ENCODE results near the gene CD300A.

GRCh38 chr17:74460996-74461395, 5.4 kb upstream of the CD300A start:
- no peak for TF ChIP-seq POLR2A (IDR thresholded peaks at IDR 0.05; ENCODE audit: borderline replicate concordance, extremely low read depth, insufficient read depth, insufficient read length)
- TF ChIP-seq, protein P1, sequence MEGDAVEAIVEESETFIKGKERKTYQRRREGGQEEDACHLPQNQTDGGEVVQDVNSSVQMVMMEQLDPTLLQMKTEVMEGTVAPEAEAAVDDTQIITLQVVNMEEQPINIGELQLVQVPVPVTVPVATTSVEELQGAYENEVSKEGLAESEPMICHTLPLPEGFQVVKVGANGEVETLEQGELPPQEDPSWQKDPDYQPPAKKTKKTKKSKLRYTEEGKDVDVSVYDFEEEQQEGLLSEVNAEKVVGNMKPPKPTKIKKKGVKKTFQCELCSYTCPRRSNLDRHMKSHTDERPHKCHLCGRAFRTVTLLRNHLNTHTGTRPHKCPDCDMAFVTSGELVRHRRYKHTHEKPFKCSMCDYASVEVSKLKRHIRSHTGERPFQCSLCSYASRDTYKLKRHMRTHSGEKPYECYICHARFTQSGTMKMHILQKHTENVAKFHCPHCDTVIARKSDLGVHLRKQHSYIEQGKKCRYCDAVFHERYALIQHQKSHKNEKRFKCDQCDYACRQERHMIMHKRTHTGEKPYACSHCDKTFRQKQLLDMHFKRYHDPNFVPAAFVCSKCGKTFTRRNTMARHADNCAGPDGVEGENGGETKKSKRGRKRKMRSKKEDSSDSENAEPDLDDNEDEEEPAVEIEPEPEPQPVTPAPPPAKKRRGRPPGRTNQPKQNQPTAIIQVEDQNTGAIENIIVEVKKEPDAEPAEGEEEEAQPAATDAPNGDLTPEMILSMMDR (IDR thresholded peaks at IDR 0.05 in 2 of 3, conservative IDR thresholded peaks at IDR 0.05 in 1 of 3; ENCODE audit: borderline replicate concordance in 1 of 3, insufficient read depth in 1 of 3, low read depth in 2 of 3, low read length in 2 of 3) = no peak
- TF ChIP-seq EZH2phosphoT487 (IDR thresholded peaks at IDR 0.05; ENCODE audit: borderline replicate concordance) = no peak
- TF ChIP-seq, protein P2, sequence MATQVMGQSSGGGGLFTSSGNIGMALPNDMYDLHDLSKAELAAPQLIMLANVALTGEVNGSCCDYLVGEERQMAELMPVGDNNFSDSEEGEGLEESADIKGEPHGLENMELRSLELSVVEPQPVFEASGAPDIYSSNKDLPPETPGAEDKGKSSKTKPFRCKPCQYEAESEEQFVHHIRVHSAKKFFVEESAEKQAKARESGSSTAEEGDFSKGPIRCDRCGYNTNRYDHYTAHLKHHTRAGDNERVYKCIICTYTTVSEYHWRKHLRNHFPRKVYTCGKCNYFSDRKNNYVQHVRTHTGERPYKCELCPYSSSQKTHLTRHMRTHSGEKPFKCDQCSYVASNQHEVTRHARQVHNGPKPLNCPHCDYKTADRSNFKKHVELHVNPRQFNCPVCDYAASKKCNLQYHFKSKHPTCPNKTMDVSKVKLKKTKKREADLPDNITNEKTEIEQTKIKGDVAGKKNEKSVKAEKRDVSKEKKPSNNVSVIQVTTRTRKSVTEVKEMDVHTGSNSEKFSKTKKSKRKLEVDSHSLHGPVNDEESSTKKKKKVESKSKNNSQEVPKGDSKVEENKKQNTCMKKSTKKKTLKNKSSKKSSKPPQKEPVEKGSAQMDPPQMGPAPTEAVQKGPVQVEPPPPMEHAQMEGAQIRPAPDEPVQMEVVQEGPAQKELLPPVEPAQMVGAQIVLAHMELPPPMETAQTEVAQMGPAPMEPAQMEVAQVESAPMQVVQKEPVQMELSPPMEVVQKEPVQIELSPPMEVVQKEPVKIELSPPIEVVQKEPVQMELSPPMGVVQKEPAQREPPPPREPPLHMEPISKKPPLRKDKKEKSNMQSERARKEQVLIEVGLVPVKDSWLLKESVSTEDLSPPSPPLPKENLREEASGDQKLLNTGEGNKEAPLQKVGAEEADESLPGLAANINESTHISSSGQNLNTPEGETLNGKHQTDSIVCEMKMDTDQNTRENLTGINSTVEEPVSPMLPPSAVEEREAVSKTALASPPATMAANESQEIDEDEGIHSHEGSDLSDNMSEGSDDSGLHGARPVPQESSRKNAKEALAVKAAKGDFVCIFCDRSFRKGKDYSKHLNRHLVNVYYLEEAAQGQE (IDR thresholded peaks at IDR 0.05; ENCODE audit: low read depth) = no peak
- no peak for TF ChIP-seq ZNF274 (IDR thresholded peaks at IDR 0.05; ENCODE audit: low read depth, low read length)
- no peak for TF ChIP-seq TCF7L2 (IDR thresholded peaks at IDR 0.05; ENCODE audit: borderline replicate concordance, extremely low read depth, insufficient read depth, insufficient read length)
- no peak for TF ChIP-seq EGR1 (IDR thresholded peaks at IDR 0.05; ENCODE audit: low read depth)
- TF ChIP-seq CEBPB (IDR thresholded peaks at IDR 0.05; ENCODE audit: low read depth) = no peak
- no peak for TF ChIP-seq EZH2 (IDR thresholded peaks at IDR 0.05)
- no peak for TF ChIP-seq POLR2AphosphoS5 (IDR thresholded peaks at IDR 0.05; ENCODE audit: low read depth, low read length)
- TF ChIP-seq, protein P3, sequence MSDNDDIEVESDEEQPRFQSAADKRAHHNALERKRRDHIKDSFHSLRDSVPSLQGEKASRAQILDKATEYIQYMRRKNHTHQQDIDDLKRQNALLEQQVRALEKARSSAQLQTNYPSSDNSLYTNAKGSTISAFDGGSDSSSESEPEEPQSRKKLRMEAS (IDR thresholded peaks at IDR 0.05) = no peak
- TF ChIP-seq ZBTB33 (IDR thresholded peaks at IDR 0.05; ENCODE audit: extremely low read depth, insufficient replicate concordance, low read length) = no peak
